Mammary epithelial cell (primary cell): ENCODE data around the gene GRAP2.

ENCODE experiments used
- EZH2 ChIP-seq: IDR thresholded peaks from 2 replicates; pipeline ENCODE4 v1.6.1; 2012; ENCODE audit warnings: low read length, inconsistent platforms, borderline replicate concordance
- TF ChIP-seq, protein P1 (sequence below), 2 donors: IDR thresholded peaks in 1 of 2; conservative IDR thresholded peaks in 1 of 2; 2 replicates each; pipeline ENCODE4 v1.5.1; 2011 to 2012; ENCODE audit warnings: inconsistent platforms in 2 of 2, low read length in 2 of 2, mild to moderate bottlenecking in 2 of 2, control low read depth in 1 of 2, low read depth in 1 of 2; ENCODE audit not compliant: insufficient read depth in 1 of 2; ENCODE audit errors: extremely low read depth in 1 of 2

DNA sequence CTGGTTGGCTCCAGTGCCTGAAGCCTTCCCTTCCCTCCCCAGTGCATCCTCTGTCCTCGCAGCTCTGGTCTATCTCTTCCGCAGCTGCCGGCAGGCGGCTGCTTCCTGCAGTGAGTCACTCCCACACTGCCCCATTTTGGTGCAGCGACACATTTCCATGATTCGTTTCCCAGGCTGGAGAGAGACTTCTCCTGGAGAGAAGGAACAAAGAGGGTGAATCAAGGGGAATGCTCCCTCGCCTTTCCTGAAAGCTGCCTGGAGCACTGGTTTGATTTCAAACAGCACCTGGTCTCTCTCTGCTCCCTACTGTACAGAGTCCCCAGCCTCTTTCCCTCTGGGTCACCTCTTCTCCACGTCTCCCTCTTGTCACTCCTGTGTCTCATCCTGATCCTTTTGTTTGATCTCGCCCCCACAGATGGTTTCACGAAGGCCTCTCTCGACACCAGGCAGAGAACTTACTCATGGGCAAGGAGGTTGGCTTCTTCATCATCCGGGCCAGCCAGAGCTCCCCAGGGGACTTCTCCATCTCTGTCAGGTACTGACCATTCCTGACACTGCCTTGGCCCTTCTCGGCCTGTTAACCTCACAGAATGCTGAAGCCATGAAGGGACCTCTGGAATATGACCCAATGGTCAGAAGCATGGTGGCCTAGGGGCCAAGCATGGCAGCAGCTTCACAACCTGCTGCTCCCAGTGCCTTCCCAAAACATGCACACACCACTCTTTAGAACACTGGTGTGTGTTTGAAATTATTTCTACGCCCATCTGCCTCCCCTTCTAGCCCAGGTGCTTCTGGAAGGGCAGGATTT is 59.0 kb downstream of the GRAP2 start, which contains the start of gene TMA7B:
- TF ChIP-seq, protein P1, sequence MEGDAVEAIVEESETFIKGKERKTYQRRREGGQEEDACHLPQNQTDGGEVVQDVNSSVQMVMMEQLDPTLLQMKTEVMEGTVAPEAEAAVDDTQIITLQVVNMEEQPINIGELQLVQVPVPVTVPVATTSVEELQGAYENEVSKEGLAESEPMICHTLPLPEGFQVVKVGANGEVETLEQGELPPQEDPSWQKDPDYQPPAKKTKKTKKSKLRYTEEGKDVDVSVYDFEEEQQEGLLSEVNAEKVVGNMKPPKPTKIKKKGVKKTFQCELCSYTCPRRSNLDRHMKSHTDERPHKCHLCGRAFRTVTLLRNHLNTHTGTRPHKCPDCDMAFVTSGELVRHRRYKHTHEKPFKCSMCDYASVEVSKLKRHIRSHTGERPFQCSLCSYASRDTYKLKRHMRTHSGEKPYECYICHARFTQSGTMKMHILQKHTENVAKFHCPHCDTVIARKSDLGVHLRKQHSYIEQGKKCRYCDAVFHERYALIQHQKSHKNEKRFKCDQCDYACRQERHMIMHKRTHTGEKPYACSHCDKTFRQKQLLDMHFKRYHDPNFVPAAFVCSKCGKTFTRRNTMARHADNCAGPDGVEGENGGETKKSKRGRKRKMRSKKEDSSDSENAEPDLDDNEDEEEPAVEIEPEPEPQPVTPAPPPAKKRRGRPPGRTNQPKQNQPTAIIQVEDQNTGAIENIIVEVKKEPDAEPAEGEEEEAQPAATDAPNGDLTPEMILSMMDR (conservative IDR thresholded peaks at IDR 0.05 in 1 of 2, IDR thresholded peaks at IDR 0.05 in 1 of 2; ENCODE audit: extremely low read depth in 1 of 2, insufficient read depth in 1 of 2, low read depth in 1 of 2, low read length in 2 of 2) = peak; percentile 25 to 60
- no peak for TF ChIP-seq EZH2
